Panc1 (cell line): ENCODE data around the gene SYT1. TPM values are rescaled to one million over a fixed set of nuclear protein-coding genes. Genes with fewer than 3 reads are reported as not detected.

Experiments
- ATAC-seq: fragments of 200-7000 bp; cut with Tn5 transposase; 2 replicates; pipeline ENCODE4 v1.9.1; 2020; ENCODE audit warnings: mild to moderate bottlenecking, moderate library complexity
- BruUV-seq: library from RNA; stranded (reverse); fragments of 400-500 nt; replicated peaks from 2 replicates; lab custom pipeline; 2021; lab: Mats Ljungman, UMichigan
- CTCF ChIA-PET: fragments of 300-600 bp; sonication (Branson Sonifier 250); formaldehyde crosslinking; loops from one replicate; lab custom pipeline; 2022; ENCODE audit warnings: antibody characterized with exemption; lab: Charles Lee
- POLR2A ChIA-PET: fragments of 300-600 bp; sonication (Branson Sonifier 250); formaldehyde crosslinking; loops from one replicate; lab custom pipeline; 2022; ENCODE audit warnings: antibody characterized with exemption; lab: Charles Lee
- DNase-seq: peaks from one replicate; pipeline ENCODE4 v3.0.0-alpha.2; 2010; ENCODE audit warnings: low read depth, low spot score
- H3K27ac ChIP-seq: 2 replicates; pipeline ENCODE4 v1.5.1; 2011; ENCODE audit warnings: mild to moderate bottlenecking, low read length, inconsistent platforms
- H3K27me3 ChIP-seq: fragments of 200-500 bp; sonication (Bioruptor generic); 2 replicates; pipeline ENCODE4 v1.6.0; 2014; ENCODE audit warnings: low read length, inconsistent platforms; ENCODE audit not compliant: control insufficient read depth, insufficient read depth
- H3K36me3 ChIP-seq: fragments of 200-500 bp; sonication (Bioruptor generic); 2 replicates; pipeline ENCODE4 v1.5.1; 2014; ENCODE audit warnings: inconsistent platforms, mild to moderate bottlenecking, low read length, moderate library complexity; ENCODE audit not compliant: control insufficient read depth, insufficient read depth
- H3K4me1 ChIP-seq: 2 replicates; pipeline ENCODE4 v1.5.1; 2011; ENCODE audit warnings: inconsistent platforms, mild to moderate bottlenecking, low read length, moderate library complexity; ENCODE audit not compliant: control insufficient read depth, insufficient read depth
- H3K4me3 ChIP-seq, 2 experiments: 2 replicates each; pipeline ENCODE4 v1.5.1; 2011 to 2012; ENCODE audit warnings: low read depth in 2 of 2, low read length in 2 of 2, mild to moderate bottlenecking in 2 of 2, inconsistent platforms in 1 of 2, moderate library complexity in 1 of 2
- H3K9me3 ChIP-seq: fragments of 200-500 bp; sonication (Bioruptor generic); 2 replicates; pipeline ENCODE4 v1.5.1; 2014; ENCODE audit warnings: low read depth, mild to moderate bottlenecking, inconsistent platforms, low read length, moderate library complexity; ENCODE audit not compliant: control insufficient read depth, insufficient read depth
- POLR2AphosphoS5 ChIP-seq: IDR thresholded peaks from 2 replicates; pipeline ENCODE4 v1.6.1; 2012; ENCODE audit warnings: mild to moderate bottlenecking, low read depth, low read length, moderate library complexity
- SIN3A ChIP-seq: IDR thresholded peaks from 2 replicates; pipeline ENCODE4 v1.6.1; 2012; ENCODE audit warnings: low read depth, mild to moderate bottlenecking, low read length, moderate library complexity, borderline replicate concordance; ENCODE audit not compliant: insufficient read depth
- TCF7L2 ChIP-seq: IDR thresholded peaks from 2 replicates; pipeline ENCODE4 v1.6.1; 2011; ENCODE audit warnings: mild to moderate bottlenecking, low read depth, low read length, inconsistent platforms
- in situ Hi-C: cut with HindIII; loops from 2 replicates; pipeline ENCODE4 v1.10.0; 2016; ENCODE audit warnings: low sequenced_read_pairs, low pct_unique_long_range_greater_than_20kb
- intact Hi-C: fragments of 100-400 bp; cut with micrococcal nuclease; formaldehyde crosslinking; loops from one replicate; pipeline ENCODE4 v1.10.0; 2022; ENCODE audit not compliant: unreplicated experiment
- total RNA-seq: library from RNA; stranded (reverse); gene quantifications from one replicate; pipeline ENCODE4 v1.2.1, GENCODE V29; 2021; ENCODE audit not compliant: unreplicated experiment
- TF ChIP-seq, protein P1 (sequence below): fragments of 450-650 bp; IDR thresholded peaks from 2 replicates; pipeline ENCODE4 v1.5.1; 2017; ENCODE audit warnings: mild to moderate bottlenecking
- TF ChIP-seq, protein P2 (sequence below), 2 experiments: IDR thresholded peaks; 2 replicates each; pipeline ENCODE4 v1.6.1; 2011 to 2012; ENCODE audit warnings: low read depth in 2 of 2, control low read depth in 1 of 2, low read length in 1 of 2, mild to moderate bottlenecking in 1 of 2, moderate library complexity in 1 of 2; ENCODE audit not compliant: insufficient read depth in 1 of 2

Gene SYT1
- total RNA-seq, 1 experiment from 2014 or later: 3.0 TPM

DNA sequence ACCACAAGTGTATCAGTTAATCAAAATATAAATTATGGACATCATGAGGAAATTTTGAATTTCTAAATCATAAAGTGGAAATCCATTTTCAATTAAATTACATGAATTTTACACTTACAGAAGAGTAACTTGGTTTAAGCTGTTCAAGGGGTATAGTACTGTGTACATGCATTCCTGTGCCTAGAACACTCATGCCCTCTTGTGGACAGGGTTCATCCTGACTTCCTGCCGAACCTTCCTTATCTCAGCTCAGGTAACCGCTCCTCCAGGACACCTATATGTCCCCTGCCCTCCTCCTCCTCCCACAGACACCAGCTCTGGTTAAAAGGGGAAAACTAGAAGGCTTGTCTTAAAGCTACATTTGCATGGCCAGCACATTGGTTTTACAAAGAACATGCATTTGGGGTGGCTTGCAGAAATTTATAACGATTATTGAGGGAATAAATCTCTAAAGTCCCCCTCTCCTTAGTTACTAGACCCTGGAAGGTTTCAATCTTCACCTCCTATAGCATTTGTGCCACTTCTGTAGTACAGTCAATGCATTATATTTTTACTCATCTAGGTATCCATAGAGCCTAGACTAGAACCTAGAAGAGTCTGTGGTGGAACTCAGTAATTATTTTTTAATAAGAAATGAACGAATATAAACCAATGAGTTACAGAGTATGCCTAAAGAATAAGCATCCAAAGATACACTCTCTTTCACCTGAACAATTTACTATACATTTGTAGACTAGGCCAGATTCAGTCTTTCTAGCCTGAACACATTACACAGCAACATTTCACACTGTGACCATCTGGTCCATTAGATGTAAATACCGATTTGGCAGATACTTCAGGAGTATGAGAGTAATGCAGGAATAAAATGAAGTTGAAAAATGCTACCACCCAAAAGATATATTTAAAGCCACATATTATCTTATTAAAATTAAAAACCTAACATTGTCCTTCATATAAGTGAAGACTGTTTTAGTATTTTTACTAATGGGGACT lies 480.6 kb downstream of the SYT1 start:
- ChIA-PET CTCF (interaction anchor here (0.8 kb wide), 1 partner anchor 875 kb away, joined by 4 read pairs; no protein-coding TSS in a partner anchor), POLR2A (no interaction called here)
- DNase-seq (peak; percentile 35), ATAC-seq (peak; percentile 94)
- Histone ChIP-seq H3K9me3 (no peaks in the 10 kb centered on the region), H3K4me1 (no peaks in the 10 kb centered on the region), H3K4me3 (no peak overlapping the region), H3K36me3 (no peaks in the 10 kb centered on the region), H3K27ac (no peak overlapping the region), H3K27me3 (no peaks in the 10 kb centered on the region)
- in situ Hi-C loops: no loop called here
- TF ChIP-seq, protein P1, sequence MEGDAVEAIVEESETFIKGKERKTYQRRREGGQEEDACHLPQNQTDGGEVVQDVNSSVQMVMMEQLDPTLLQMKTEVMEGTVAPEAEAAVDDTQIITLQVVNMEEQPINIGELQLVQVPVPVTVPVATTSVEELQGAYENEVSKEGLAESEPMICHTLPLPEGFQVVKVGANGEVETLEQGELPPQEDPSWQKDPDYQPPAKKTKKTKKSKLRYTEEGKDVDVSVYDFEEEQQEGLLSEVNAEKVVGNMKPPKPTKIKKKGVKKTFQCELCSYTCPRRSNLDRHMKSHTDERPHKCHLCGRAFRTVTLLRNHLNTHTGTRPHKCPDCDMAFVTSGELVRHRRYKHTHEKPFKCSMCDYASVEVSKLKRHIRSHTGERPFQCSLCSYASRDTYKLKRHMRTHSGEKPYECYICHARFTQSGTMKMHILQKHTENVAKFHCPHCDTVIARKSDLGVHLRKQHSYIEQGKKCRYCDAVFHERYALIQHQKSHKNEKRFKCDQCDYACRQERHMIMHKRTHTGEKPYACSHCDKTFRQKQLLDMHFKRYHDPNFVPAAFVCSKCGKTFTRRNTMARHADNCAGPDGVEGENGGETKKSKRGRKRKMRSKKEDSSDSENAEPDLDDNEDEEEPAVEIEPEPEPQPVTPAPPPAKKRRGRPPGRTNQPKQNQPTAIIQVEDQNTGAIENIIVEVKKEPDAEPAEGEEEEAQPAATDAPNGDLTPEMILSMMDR: peak; percentile 88
- TF ChIP-seq TCF7L2: no peak
- TF ChIP-seq SIN3A: no peak
- no TSS peak for BruUV-seq
- intact Hi-C loops: loop anchor here (1.0 to 10.0 kb wide), 3 partner anchors 220 to 1164 kb away; no protein-coding TSS in a partner anchor

DNA sequence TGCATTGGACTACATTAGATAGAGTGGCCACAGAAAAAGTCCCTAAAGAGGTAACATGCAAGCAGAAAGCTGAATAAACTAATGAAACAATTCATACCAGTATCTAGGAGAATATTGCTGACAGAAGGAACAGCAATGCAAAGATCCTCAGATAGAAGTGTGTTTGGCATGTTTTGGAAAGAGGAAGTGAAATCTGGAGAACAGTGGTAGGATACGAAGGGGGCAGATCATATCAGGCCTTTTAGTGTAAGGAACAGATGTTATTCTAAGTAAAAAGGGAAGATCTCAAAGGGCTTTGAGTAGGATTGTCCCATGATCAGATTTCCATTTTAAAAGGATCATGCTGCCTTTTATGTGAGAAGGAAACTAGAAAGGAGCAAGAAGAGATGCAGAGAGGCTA lies 483.3 kb downstream of the SYT1 start:
- Histone ChIP-seq H3K4me1 (no peaks in the 10 kb centered on the region), H3K4me3 (no peak overlapping the region), H3K36me3 (no peaks in the 10 kb centered on the region), H3K27me3 (no peaks in the 10 kb centered on the region), H3K27ac (no peak overlapping the region), H3K9me3 (no peaks in the 10 kb centered on the region)
- ChIA-PET CTCF (interaction anchor here (0.6 kb wide), 1 partner anchor 15 kb away, joined by 3 read pairs; no protein-coding TSS in a partner anchor), POLR2A (no interaction called here)
- TF ChIP-seq, protein P2, sequence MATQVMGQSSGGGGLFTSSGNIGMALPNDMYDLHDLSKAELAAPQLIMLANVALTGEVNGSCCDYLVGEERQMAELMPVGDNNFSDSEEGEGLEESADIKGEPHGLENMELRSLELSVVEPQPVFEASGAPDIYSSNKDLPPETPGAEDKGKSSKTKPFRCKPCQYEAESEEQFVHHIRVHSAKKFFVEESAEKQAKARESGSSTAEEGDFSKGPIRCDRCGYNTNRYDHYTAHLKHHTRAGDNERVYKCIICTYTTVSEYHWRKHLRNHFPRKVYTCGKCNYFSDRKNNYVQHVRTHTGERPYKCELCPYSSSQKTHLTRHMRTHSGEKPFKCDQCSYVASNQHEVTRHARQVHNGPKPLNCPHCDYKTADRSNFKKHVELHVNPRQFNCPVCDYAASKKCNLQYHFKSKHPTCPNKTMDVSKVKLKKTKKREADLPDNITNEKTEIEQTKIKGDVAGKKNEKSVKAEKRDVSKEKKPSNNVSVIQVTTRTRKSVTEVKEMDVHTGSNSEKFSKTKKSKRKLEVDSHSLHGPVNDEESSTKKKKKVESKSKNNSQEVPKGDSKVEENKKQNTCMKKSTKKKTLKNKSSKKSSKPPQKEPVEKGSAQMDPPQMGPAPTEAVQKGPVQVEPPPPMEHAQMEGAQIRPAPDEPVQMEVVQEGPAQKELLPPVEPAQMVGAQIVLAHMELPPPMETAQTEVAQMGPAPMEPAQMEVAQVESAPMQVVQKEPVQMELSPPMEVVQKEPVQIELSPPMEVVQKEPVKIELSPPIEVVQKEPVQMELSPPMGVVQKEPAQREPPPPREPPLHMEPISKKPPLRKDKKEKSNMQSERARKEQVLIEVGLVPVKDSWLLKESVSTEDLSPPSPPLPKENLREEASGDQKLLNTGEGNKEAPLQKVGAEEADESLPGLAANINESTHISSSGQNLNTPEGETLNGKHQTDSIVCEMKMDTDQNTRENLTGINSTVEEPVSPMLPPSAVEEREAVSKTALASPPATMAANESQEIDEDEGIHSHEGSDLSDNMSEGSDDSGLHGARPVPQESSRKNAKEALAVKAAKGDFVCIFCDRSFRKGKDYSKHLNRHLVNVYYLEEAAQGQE (IDR thresholded peaks at IDR 0.05; ENCODE audit: insufficient read depth in 1 of 2, low read depth in 2 of 2, low read length in 1 of 2): no peak
- TF ChIP-seq POLR2AphosphoS5: no peak
- TF ChIP-seq, protein P1: no peak
- in situ Hi-C loops (no loop called here), intact Hi-C loops (loop anchor here (10.0 kb wide), 2 partner anchors 223 to 873 kb away; no protein-coding TSS in a partner anchor)
- DNase-seq (no peak), ATAC-seq (no peak)
- BruUV-seq: no TSS peak
